Measurements from ENCODE around the gene WIPF2.

The WIPF2 gene

DNA sequence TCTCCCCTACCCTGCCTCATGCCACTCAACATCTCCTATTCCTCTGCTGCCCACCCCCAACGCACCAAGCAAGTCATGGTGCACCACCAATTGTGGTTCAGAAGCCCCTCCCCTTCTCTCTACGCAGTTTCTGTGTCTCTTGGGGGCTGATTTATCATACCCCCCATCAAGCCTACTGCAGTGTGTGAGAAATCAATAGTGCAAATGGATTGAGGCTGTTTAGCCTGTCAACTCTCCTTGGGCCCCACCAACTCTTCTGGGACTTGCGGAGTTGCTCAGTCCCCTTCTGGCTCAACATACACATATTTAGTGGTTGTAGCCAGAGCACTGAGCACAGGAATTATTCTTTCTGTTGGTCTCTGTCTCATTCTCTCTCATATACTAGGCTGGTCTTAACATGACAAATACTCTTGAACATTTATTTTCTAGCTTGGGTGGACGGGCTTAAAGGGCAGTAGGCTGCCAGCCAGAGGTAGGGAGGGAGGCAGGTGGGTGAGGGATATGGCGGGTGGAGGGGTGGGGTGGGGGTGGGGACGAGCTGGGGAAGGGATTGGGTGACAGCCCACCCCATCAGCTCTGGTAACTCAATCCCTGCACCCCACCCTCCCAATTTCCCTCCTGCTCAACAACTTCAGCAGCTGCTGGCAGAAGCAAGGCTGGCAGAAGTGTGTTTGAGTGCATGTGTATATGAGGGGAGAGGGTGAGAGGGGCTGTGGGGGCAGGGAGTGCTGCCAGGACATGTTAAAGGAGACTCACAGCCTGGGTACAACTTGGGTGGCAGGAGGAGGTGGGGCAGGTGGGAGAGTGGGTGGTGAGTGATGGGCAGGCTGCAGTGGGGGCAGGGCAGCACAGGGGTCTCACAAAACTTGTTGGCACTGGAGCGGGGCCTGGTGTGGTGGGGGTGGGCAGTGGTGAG, 94.8 kb downstream of the WIPF2 start:
- DNase-seq (ENCODE audit: low spot score): no peak

- DNase-seq (ENCODE audit: low spot score): no peak
Observed at GRCh38 chr17:40314584-40314956, 95.5 kb downstream of the WIPF2 start.

- DNase-seq (ENCODE audit: low spot score): no peak
Observed at GRCh38 chr17:40315206-40315605, 96.1 kb downstream of the WIPF2 start.

- DNase-seq (ENCODE audit: low spot score): peak; percentile 49
Observed at GRCh38 chr17:40315678-40316570, 96.8 kb downstream of the WIPF2 start.

GRCh38 chr17:40316571-40317344, 97.7 kb downstream of the WIPF2 start:
- DNase-seq (ENCODE audit: low spot score): peak; percentile 87

- DNase-seq (ENCODE audit: low spot score): peak; percentile 79
Observed at GRCh38 chr17:40317345-40317873, 98.3 kb downstream of the WIPF2 start.

DNA sequence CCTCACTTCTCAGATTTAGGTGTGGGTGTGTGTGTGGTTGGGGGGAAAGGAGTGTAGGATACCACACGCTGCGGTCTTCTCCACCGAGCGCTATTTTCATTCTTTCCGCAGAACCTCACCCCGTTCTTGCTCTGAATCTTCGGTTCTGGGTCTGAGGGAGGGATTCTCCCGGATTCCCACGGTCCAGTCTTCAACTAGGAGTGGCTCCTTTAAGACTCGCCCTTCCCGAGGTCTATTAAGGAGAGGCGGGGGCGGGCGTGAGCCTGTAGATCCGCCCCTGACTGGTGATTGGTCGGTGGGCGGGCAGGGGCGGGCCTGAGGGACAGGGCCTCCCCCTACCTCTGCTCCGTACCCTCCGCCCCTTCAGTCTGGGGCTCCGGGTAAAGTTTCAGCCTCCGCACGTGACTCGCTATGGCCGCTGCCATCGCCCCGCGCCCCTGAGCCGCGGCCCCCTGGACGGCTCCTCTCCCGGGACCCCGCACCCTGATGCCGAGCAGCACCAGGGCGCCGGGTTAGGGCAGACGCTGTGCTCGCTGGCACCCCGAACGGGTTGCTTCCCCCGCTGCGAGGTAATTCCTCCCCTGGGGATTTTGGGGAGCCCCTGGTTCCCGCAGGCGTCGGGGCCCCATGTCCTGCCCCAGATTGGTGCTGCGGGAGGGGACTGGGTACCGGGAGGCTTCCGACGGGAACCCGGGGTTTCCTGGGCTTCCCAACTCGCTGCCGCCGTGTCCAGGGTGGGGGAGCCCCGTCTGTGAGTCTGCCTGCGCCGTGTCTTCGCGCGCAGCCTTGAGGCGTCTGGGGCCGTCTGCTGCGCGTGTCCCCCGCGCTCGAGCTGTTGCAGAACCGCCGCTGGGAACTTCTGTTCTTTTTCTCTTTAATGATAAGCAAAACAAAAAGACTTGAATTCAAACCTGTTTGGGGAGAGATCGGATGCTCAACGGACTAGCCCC, 99.1 kb downstream of the WIPF2 start:
- DNase-seq (ENCODE audit: low spot score): peak; percentile 96

DNA sequence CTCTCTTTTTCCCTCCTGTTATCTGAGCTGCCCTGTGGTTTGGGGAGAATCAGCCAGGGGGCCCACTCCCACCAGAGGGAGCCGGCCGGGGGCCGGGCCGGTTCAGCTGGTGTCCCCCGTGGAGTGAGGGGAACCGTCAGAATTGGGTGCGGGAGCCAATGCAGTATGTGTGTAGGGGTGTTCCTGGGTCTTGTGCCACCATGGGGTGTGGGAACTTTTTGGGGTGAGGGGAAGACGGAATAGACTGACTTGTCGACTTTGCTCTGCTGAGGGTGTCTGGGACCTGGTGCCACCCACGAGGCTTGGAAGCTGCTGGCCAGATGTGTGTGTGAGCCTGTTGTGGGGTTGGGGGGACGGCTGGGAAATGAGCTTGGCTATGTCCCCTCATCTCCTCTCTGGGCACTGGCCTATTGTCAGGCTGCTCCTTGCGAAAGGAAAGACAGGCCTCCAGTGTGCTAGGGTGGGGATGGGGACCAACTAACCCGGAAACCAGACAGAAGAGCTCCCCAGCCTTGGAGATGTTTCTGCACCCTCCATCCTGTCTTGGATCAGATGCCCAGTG, 99.8 kb downstream of the WIPF2 start:
- no peak for DNase-seq (ENCODE audit: low spot score)

DNA sequence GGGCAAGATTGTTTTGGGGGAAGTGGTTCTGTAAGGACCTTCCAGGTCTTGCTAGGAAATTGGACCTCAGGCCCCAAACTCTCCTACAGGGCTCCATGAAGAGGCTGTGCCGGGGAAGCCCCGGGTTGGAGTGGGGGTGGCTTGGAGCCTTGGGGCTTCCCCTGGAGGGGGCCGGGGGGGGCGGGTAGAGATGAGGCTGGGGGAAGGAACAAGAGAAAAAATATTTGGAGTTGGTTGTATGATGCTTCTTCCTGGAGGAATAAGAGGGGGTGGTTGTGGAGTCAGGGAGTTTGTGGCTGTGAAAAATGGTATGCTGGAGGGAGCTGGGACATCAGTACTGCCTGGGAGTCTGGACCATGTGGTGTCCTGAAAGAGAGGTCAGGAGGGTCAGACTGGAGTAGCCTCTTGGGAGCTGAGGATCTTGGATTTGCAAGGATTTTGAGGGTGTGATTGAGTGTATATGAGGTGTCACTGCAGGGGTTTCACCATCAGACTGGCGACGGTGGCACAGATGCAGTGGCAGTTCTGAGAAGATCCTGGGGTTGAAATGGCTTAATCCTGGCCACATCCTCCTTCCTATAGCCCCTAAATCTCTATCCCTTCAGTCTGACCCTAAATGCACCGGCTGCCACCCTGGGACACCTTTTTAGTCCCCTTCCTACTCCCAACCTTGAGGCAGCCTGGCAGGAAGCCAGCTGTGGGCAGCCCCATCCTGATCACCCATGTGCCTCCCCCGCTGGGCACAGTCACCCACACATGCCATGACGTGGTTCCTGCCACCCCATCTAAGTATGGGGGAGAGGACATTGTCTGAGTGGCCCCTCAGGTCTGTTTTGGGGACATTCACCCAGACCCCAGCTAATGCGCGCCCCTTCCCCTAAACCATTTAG, 100.8 kb downstream of the WIPF2 start:
- DNase-seq (ENCODE audit: low spot score): no peak

DNA sequence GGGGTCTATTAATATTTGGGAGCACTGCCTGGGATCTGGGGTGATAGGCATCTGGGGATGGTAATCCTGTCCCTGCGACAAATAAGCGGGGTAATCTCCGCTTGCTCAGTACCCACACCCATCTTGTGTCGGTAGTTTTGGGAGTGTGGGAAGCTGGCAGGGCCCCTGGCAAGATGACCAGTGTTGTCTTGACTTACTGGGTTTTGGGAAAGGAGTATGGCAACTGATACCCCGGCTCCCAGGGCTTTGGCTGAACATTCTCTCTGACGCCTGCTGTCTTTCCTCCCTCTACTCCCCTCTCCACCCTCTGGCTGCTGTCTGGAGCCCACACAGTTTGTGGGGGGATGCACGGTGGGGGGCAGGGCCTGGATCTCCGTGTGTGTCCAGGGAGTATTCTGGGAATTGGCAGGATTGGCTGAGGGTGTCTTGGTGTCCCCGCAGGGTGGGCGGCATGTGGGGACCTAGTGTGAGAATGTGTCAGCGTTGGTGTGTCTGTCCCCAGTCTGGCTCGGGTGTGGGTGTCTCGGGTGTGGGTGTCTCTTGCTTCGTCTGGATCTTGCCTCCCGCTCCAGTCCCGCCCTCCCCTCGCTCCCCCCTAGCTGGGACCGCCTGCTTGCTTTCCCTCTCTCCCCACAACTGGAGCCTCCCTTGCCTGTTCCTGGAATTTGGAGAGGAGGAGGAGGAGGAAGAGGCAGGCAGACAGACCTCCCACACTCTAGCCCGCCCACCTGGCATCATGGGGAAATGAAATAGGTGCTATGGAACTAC, 101.8 kb downstream of the WIPF2 start:
- DNase-seq (ENCODE audit: low spot score): no peak

DNA sequence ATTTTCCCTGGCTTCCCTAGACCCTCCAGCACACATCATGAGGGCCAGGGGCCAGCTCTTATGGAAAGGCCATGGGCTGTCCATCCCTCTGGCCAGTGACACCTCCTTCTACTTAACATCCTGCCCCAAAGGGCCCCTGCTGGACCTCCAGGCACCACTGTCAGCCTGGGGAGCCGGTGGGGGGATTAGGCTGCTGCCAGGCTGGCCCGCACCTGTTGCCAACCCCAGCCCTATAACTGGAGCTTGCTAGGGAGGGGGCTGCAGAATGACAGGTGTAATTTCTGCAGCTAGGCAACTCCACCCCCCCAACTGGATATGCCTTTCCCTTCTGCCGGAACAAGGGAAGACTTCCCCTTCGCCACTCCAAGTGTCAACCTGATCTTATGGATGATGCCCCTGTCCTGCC, 102.4 kb downstream of the WIPF2 start:
- no peak for DNase-seq (ENCODE audit: low spot score)

DNA sequence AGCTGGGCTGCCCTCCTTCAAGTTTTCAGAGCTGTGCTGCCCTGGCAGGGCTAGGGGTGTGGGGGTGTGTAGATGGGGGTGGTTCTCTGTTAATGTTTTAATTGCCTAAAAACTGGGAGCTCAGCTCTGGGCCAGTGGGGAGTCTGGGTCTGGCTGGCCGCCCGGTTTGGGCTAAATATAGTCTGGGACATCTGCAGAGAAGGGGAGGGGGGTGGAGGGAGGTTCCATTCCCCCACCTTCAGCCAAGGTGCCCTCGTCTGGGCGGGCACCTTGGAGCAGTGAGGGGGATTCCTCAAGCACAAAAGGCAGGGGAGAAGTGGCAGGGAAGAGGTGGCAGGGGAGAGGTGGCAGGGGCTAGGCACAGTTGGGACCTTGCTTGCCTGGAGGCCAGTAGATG, 102.9 kb downstream of the WIPF2 start:
- DNase-seq (ENCODE audit: low spot score): no peak

- peak; percentile 75 for DNase-seq (ENCODE audit: low spot score)
Observed at GRCh38 chr17:40322358-40323315, 103.5 kb downstream of the WIPF2 start.

- DNase-seq (ENCODE audit: low spot score): no peak
Observed at GRCh38 chr17:40323391-40324381, 104.6 kb downstream of the WIPF2 start.

- DNase-seq (ENCODE audit: low spot score): no peak
Observed at GRCh38 chr17:40325156-40326013, 106.3 kb downstream of the WIPF2 start.
